RWPE2 (cell line): ENCODE data around the gene MNX1.

ENCODE experiments used
- ATAC-seq: fragments of 200-7000 bp; cut with Tn5 transposase; 3 replicates; pipeline ENCODE4 v1.9.1; 2021; ENCODE audit warnings: low read depth
- DNase-seq: peaks from one replicate; pipeline ENCODE4 v3.0.0-alpha.2; 2020; ENCODE audit warnings: low spot score
- H3K27ac ChIP-seq: fragments of 450-650 bp; 2 replicates; pipeline ENCODE4 v1.5.1; 2017; ENCODE audit warnings: mild to moderate bottlenecking; ENCODE audit not compliant: poor library complexity, severe bottlenecking
- H3K27me3 ChIP-seq: fragments of 250-450 bp; sonication (Bioruptor Pico); 2 replicates; pipeline ENCODE4 v1.5.1; 2021; ENCODE audit warnings: mild to moderate bottlenecking, moderate library complexity; ENCODE audit not compliant: insufficient read depth, poor library complexity, severe bottlenecking
- H3K36me3 ChIP-seq: fragments of 250-450 bp; sonication (Bioruptor Pico); 2 replicates; pipeline ENCODE4 v1.5.1; 2020; ENCODE audit warnings: low read depth, mild to moderate bottlenecking, moderate library complexity
- H3K4me1 ChIP-seq: fragments of 250-450 bp; sonication (Bioruptor Pico); 2 replicates; pipeline ENCODE4 v1.5.1; 2021; ENCODE audit warnings: mild to moderate bottlenecking, moderate library complexity; ENCODE audit not compliant: insufficient read depth, poor library complexity, severe bottlenecking
- H3K4me3 ChIP-seq: fragments of 250-450 bp; sonication (Bioruptor Pico); 2 replicates; pipeline ENCODE4 v1.5.1; 2021; ENCODE audit warnings: mild to moderate bottlenecking, moderate library complexity; ENCODE audit not compliant: severe bottlenecking
- H3K9me3 ChIP-seq: fragments of 250-450 bp; sonication (Bioruptor Pico); 2 replicates; pipeline ENCODE4 v1.5.1; 2021; ENCODE audit warnings: mild to moderate bottlenecking, moderate library complexity; ENCODE audit not compliant: severe bottlenecking
- CTCF ChIP-seq: fragments of 450-650 bp; IDR thresholded peaks from one replicate; pipeline ENCODE4 v1.5.1; 2017; ENCODE audit warnings: mild to moderate bottlenecking, moderate library complexity; ENCODE audit not compliant: poor library complexity, severe bottlenecking

The MNX1 gene

GRCh38 chr7:157000741-157001653, 9.5 kb downstream of the MNX1 start:
- H3K27me3 ChIP-seq, result peaks cover 63% of the 10 kb centered on the region
- ATAC-seq (no peak), DNase-seq (no peak)
- H3K36me3 ChIP-seq, result no peaks in the 10 kb centered on the region
- no peak for TF ChIP-seq CTCF
- no peaks in the 10 kb centered on the region for H3K9me3 ChIP-seq
- H3K4me1 ChIP-seq, result peaks cover 5% of the 10 kb centered on the region
- H3K4me3 ChIP-seq, result peak overlapping the region; percentile 31
- no peak overlapping the region for H3K27ac ChIP-seq

- Histone ChIP-seq H3K4me1 (peaks cover 5% of the 10 kb centered on the region), H3K27me3 (peaks cover 56% of the 10 kb centered on the region), H3K9me3 (no peaks in the 10 kb centered on the region), H3K36me3 (no peaks in the 10 kb centered on the region), H3K4me3 (peak overlapping the region; percentile 31), H3K27ac (no peak overlapping the region)
- ATAC-seq, result no peak
- no peak for TF ChIP-seq CTCF
- DNase-seq, result no peak
Measured at GRCh38 chr7:156999958-157000726, 10.3 kb downstream of the MNX1 start.

- Histone ChIP-seq H3K9me3 (no peaks in the 10 kb centered on the region), H3K36me3 (no peaks in the 10 kb centered on the region), H3K27me3 (peaks cover 47% of the 10 kb centered on the region), H3K27ac (no peak overlapping the region), H3K4me3 (peak overlapping the region; percentile 31), H3K4me1 (peaks cover under 1% of the 10 kb centered on the region)
- ATAC-seq (no peak), DNase-seq (no peak)
- TF ChIP-seq CTCF, result no peak
Measured at GRCh38 chr7:156998988-156999957, 11.2 kb downstream of the MNX1 start.

GRCh38 chr7:156994417-156994816, 16.0 kb downstream of the MNX1 start:
- Histone ChIP-seq H3K27me3 (peaks cover 6% of the 10 kb centered on the region), H3K9me3 (no peaks in the 10 kb centered on the region), H3K4me1 (no peaks in the 10 kb centered on the region), H3K27ac (no peak overlapping the region), H3K36me3 (no peaks in the 10 kb centered on the region), H3K4me3 (no peak overlapping the region)
- no peak for TF ChIP-seq CTCF
- ATAC-seq, result no peak
- no peak for DNase-seq
